Right ventricle myocardium inferior (tissue), 1 donor: ENCODE data around the gene DGCR2. TPM values are rescaled to one million over a fixed set of nuclear protein-coding genes. Genes with fewer than 3 reads are reported as not detected.

Source experiments
- ATAC-seq: fragments of 200-7000 bp; cut with Tn5 transposase; one replicate; pipeline ENCODE4 v1.9.1; 2020; ENCODE audit warnings: mild to moderate bottlenecking, moderate library complexity
- DNase-seq: peaks from one replicate; pipeline ENCODE4 v3.0.0; 2021; ENCODE audit errors: missing footprints
- intact Hi-C: fragments of 100-400 bp; cut with DNase I; formaldehyde crosslinking; loops from one replicate; pipeline ENCODE4 v1.11.0; 2022
- total RNA-seq: library from RNA; stranded (reverse); fragmentation: NEBNext Ultra II Directional; extraction: Animal tissue kit (Norgen Biotek cat#: 25700); gene quantifications from one replicate; pipeline ENCODE4 v1.2.1, GENCODE V29; 2021
- donor health status: DM: no; HTN: yes; CAD: no; lungs with severe emphysema.

The DGCR2 gene
- total RNA-seq, 1 donor from 2014 or later = 29.9 TPM

- intact Hi-C loops = no loop called here
- DNase-seq (peak; percentile 60), ATAC-seq (no peak)
Measured at GRCh38 chr22:19132153-19132552, 9.9 kb upstream of the DGCR2 start.

GRCh38 chr22:19131685-19132015 is 9.4 kb upstream of the DGCR2 start:
- DNase-seq (peak; percentile 59), ATAC-seq (no peak)
- intact Hi-C loops = no loop called here

- ATAC-seq (no peak), DNase-seq (peak; percentile 59)
- intact Hi-C loops = no loop called here
Measured at GRCh38 chr22:19130959-19131684, 8.9 kb upstream of the DGCR2 start, which contains the start of gene TSSK2. TSS of gene TSSK2 (plus strand) at chr22:19131308. CDS start at chr22:19131400, 92 bp downstream.

GRCh38 chr22:19129871-19130270 is 7.7 kb upstream of the DGCR2 start:
- intact Hi-C loops = no loop called here
- ATAC-seq (no peak), DNase-seq (peak; percentile 57)

- intact Hi-C loops = no loop called here
- no peak for ATAC-seq
Measured at GRCh38 chr22:19128946-19129727, 6.9 kb upstream of the DGCR2 start.

GRCh38 chr22:19128009-19128401 is 5.8 kb upstream of the DGCR2 start:
- DNase-seq (peak; percentile 56), ATAC-seq (no peak)
- intact Hi-C loops = no loop called here

More at GRCh38 chr22:19128946-19129727, 6.9 kb upstream of the DGCR2 start:
- peak; percentile 22 for DNase-seq

GRCh38 chr22:19127329-19128008 is 5.3 kb upstream of the DGCR2 start:
- intact Hi-C loops = no loop called here

GRCh38 chr22:19126309-19127273 is 4.4 kb upstream of the DGCR2 start:
- intact Hi-C loops = no loop called here
- ATAC-seq (no peak), DNase-seq (peak; percentile 47)

More at GRCh38 chr22:19127329-19128008, 5.3 kb upstream of the DGCR2 start:
- DNase-seq (peak; percentile 45), ATAC-seq (no peak)

- peak; percentile 2 for DNase-seq
- ATAC-seq = no peak
- intact Hi-C loops = no loop called here
Measured at GRCh38 chr22:19125474-19126308, 3.5 kb upstream of the DGCR2 start.

GRCh38 chr22:19125011-19125410 is 2.8 kb upstream of the DGCR2 start:
- intact Hi-C loops = no loop called here
- DNase-seq (no peak), ATAC-seq (no peak)

GRCh38 chr22:19124377-19124776 is 2.2 kb upstream of the DGCR2 start:
- intact Hi-C loops = loop anchor here (5.0 kb wide), 1 partner anchor 353 kb away; the partner anchor contains the start of genes CDC45 and UFD1
- DNase-seq (no peak), ATAC-seq (no peak)

GRCh38 chr22:19123936-19124335 is 1.7 kb upstream of the DGCR2 start:
- no peak for DNase-seq
- intact Hi-C loops = loop anchor here (5.0 kb wide), 1 partner anchor 353 kb away; the partner anchor contains the start of genes CDC45 and UFD1
- no peak for ATAC-seq

GRCh38 chr22:19122752-19123492 is 710 bp upstream of the DGCR2 start:
- intact Hi-C loops = loop anchor here (5.0 kb wide), 1 partner anchor 354 kb away; the partner anchor contains the start of genes CDC45 and UFD1
- no peak for DNase-seq
- peak; percentile 2 for ATAC-seq

GRCh38 chr22:19121631-19122142 is 525 bp downstream of the DGCR2 start:
- peak; percentile 39 for ATAC-seq
- intact Hi-C loops = loop anchor here (5.0 kb wide), 1 partner anchor 356 kb away; the partner anchor contains the start of genes CDC45 and UFD1

GRCh38 chr22:19120829-19121630 is 1.2 kb downstream of the DGCR2 start:
- DNase-seq = no peak
- intact Hi-C loops = loop anchor here (5.0 kb wide), 1 partner anchor 356 kb away; the partner anchor contains the start of genes CDC45 and UFD1
- no peak for ATAC-seq

More at GRCh38 chr22:19121631-19122142, 525 bp downstream of the DGCR2 start:
- DNase-seq = peak; percentile 80
